Measurements from ENCODE around the gene ADRA1B.
A peak's percentile ranks its signal among the peaks of the same experiment; 100 is the strongest.

The ADRA1B gene
- total RNA-seq, result 0 reads per million in 4 donors

GRCh38 chr5:159915904-159916840 lies at the start of gene ADRA1B:
Gene ADRA1B, plus strand, starts transcription at chr5:159916482. Its CDS starts 424 bp downstream, at chr5:159916906.
- DNase-seq, result peak in 4 of 5 donors; percentile 13 to 25 (median 18)

- DNase-seq, result no peak
Observed at GRCh38 chr5:159873680-159874079, 42.6 kb upstream of the ADRA1B start.

- DNase-seq, result no peak
Observed at GRCh38 chr5:159874263-159874662, 42.0 kb upstream of the ADRA1B start.

GRCh38 chr5:159877016-159877415 lies 39.3 kb upstream of the ADRA1B start:
- no peak for DNase-seq

- DNase-seq, result no peak
Observed at GRCh38 chr5:159877894-159878448, 38.3 kb upstream of the ADRA1B start.

- DNase-seq, result no peak
Observed at GRCh38 chr5:159878988-159879471, 37.3 kb upstream of the ADRA1B start.

GRCh38 chr5:159880676-159881075 lies 35.6 kb upstream of the ADRA1B start:
- no peak for DNase-seq

GRCh38 chr5:159881967-159882366 lies 34.3 kb upstream of the ADRA1B start:
- no peak for DNase-seq

GRCh38 chr5:159883522-159883950 lies 32.7 kb upstream of the ADRA1B start:
- DNase-seq, result no peak

- DNase-seq, result no peak
Observed at GRCh38 chr5:159884917-159885620, 31.2 kb upstream of the ADRA1B start.

- DNase-seq, result no peak
Observed at GRCh38 chr5:159886296-159886695, 30.0 kb upstream of the ADRA1B start.

- DNase-seq, result no peak
Observed at GRCh38 chr5:159887050-159887449, 29.2 kb upstream of the ADRA1B start.

- no peak for DNase-seq
Observed at GRCh38 chr5:159888860-159889259, 27.4 kb upstream of the ADRA1B start.

GRCh38 chr5:159890141-159890540 lies 26.1 kb upstream of the ADRA1B start:
- no peak for DNase-seq

GRCh38 chr5:159891371-159891770 lies 24.9 kb upstream of the ADRA1B start:
- no peak for DNase-seq

GRCh38 chr5:159893040-159893695 lies 23.1 kb upstream of the ADRA1B start:
- DNase-seq, result no peak

GRCh38 chr5:159894149-159894720 lies 22.0 kb upstream of the ADRA1B start:
- no peak for DNase-seq

GRCh38 chr5:159897786-159898393 lies 18.4 kb upstream of the ADRA1B start:
- DNase-seq, result no peak

GRCh38 chr5:159899067-159900049 lies 16.9 kb upstream of the ADRA1B start:
- no peak for DNase-seq

- no peak for DNase-seq
Observed at GRCh38 chr5:159901308-159901707, 15.0 kb upstream of the ADRA1B start.

GRCh38 chr5:159901772-159902171 lies 14.5 kb upstream of the ADRA1B start:
- no peak for DNase-seq

Data from T-helper 1 cell (primary cell).